ENCODE data around the gene IFI27L1. TPM values are rescaled to one million over a fixed set of nuclear protein-coding genes. Genes with fewer than 3 reads are reported as not detected.

The IFI27L1 gene
- total RNA-seq, 4 donors from 2014 or later: 3.4 to 9.3 (median 7.4) TPM

GRCh38 chr14:94145902-94146527 lies 64.9 kb downstream of the IFI27L1 start:
- no peaks in the 10 kb centered on the region for H3K4me1 ChIP-seq
- no peak overlapping the region for H3K4me3 ChIP-seq
- TF ChIP-seq POLR2A (IDR thresholded peaks at IDR 0.05): no peak
- TF ChIP-seq EP300 (IDR thresholded peaks at IDR 0.05): no peak
- TF ChIP-seq, protein P1, sequence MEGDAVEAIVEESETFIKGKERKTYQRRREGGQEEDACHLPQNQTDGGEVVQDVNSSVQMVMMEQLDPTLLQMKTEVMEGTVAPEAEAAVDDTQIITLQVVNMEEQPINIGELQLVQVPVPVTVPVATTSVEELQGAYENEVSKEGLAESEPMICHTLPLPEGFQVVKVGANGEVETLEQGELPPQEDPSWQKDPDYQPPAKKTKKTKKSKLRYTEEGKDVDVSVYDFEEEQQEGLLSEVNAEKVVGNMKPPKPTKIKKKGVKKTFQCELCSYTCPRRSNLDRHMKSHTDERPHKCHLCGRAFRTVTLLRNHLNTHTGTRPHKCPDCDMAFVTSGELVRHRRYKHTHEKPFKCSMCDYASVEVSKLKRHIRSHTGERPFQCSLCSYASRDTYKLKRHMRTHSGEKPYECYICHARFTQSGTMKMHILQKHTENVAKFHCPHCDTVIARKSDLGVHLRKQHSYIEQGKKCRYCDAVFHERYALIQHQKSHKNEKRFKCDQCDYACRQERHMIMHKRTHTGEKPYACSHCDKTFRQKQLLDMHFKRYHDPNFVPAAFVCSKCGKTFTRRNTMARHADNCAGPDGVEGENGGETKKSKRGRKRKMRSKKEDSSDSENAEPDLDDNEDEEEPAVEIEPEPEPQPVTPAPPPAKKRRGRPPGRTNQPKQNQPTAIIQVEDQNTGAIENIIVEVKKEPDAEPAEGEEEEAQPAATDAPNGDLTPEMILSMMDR (IDR thresholded peaks at IDR 0.05): no peak
- TF ChIP-seq POLR2AphosphoS5 (IDR thresholded peaks at IDR 0.05): no peak
- no peaks in the 10 kb centered on the region for H3K9me3 ChIP-seq
- no peaks in the 10 kb centered on the region for H3K36me3 ChIP-seq
- WGBS, 2 donors (ENCODE audit: low coverage in 1 of 2): 53 to 82% methylated on average over 4 of the region's 6 CpGs
- ATAC-seq: no peak
- no peak overlapping the region for H3K27ac ChIP-seq
- H3K27me3 ChIP-seq: peaks cover 1% of the 10 kb centered on the region

Other genes with a start within 250 kb of the IFI27L1 start
- not detected for gene FAM181A, start 154.0 kb upstream of the IFI27L1 start, total RNA-seq
- gene ASB2, start 104.7 kb upstream of the IFI27L1 start, total RNA-seq: 100 to 1,000 TPM; 118 to 208 (median 120) TPM
- gene CCDC197, start 84.0 kb upstream of the IFI27L1 start, total RNA-seq: not detected
- gene OTUB2, start 55.0 kb upstream of the IFI27L1 start, total RNA-seq: under 1 TPM; 0.16 to 0.84 (median 0.65) TPM
- gene DDX24, start 108 bp upstream of the IFI27L1 start, total RNA-seq: 100 to 1,000 TPM; 182 to 252 (median 201) TPM
- gene IFI27, start 29.4 kb downstream of the IFI27L1 start, total RNA-seq: 100 to 1,000 TPM in 3 of 4 donors, 10 to 100 TPM in 1; 61.2 to 247 (median 175) TPM
- gene IFI27L2, start 48.3 kb downstream of the IFI27L1 start, total RNA-seq: 10 to 100 TPM; 25.7 to 67.2 (median 52.2) TPM
- 1 to 10 TPM in 2 of 4 donors, under 1 TPM in 2; 0.12 to 6.5 (median 1.4) TPM for gene PPP4R4, start 93.0 kb downstream of the IFI27L1 start, total RNA-seq
- not detected for gene SERPINA10, start 212.0 kb downstream of the IFI27L1 start, total RNA-seq
- gene SERPINA6, start 242.0 kb downstream of the IFI27L1 start, total RNA-seq: not detected